LNCaP clone FGC (cell line): ENCODE data around the gene SKIC2.

ENCODE experiments used
- DNase-seq: peaks from one replicate; pipeline ENCODE4 v3.0.0-alpha.2; 2011; ENCODE audit warnings: low read depth
- H3K4me3 ChIP-seq: 2 replicates; pipeline ENCODE4 v1.5.1; 2011; ENCODE audit warnings: mild to moderate bottlenecking, low read depth, low read length, control low read depth
- CTCF ChIP-seq: IDR thresholded peaks from 2 replicates; pipeline ENCODE4 v1.5.1; 2012; ENCODE audit warnings: mild to moderate bottlenecking; ENCODE audit not compliant: control insufficient read depth, insufficient read depth; ENCODE audit errors: extremely low read depth

The SKIC2 gene

GRCh38 chr6:31946370-31946885 is 12.5 kb upstream of the SKIC2 start:
- no peak overlapping the region for H3K4me3 ChIP-seq
- no peak for TF ChIP-seq CTCF
- DNase-seq = no peak

- no peak for TF ChIP-seq CTCF
- no peak overlapping the region for H3K4me3 ChIP-seq
- no peak for DNase-seq
These were observed 11.8 kb upstream of the SKIC2 start for GRCh38 chr6:31947070-31947675.

- DNase-seq = no peak
- H3K4me3 ChIP-seq = no peak overlapping the region
- no peak for TF ChIP-seq CTCF
These were observed 11.1 kb upstream of the SKIC2 start for GRCh38 chr6:31947864-31948263.

GRCh38 chr6:31948306-31948705 is 10.7 kb upstream of the SKIC2 start:
- no peak overlapping the region for H3K4me3 ChIP-seq

GRCh38 chr6:31948753-31949413 is 10.1 kb upstream of the SKIC2 start:
- no peak for DNase-seq
- H3K4me3 ChIP-seq = no peak overlapping the region
- TF ChIP-seq CTCF = no peak

More at GRCh38 chr6:31948306-31948705, 10.7 kb upstream of the SKIC2 start:
- no peak for TF ChIP-seq CTCF
- DNase-seq = no peak

GRCh38 chr6:31949926-31950548 is 8.9 kb upstream of the SKIC2 start:
- TF ChIP-seq CTCF = no peak
- H3K4me3 ChIP-seq = no peak overlapping the region
- DNase-seq = no peak
